Peyer's patch (tissue), 4 donors: Measurements from ENCODE around the gene RANBP1. TPM values are rescaled to one million over a fixed set of nuclear protein-coding genes. Genes with fewer than 3 reads are reported as not detected.

Experiments
- DNase-seq, 3 donors: peaks; one replicate each; pipeline ENCODE4 v3.0.0-alpha.2; 2017 to 2019
- H3K27ac ChIP-seq, 4 donors: fragments of 200-600 bp; sonication (generic); one replicate each; pipeline ENCODE4 v1.5.1; 2016 to 2019
- H3K27me3 ChIP-seq, 2 donors: fragments of 200-600 bp; sonication (generic); one replicate each; pipeline ENCODE4 v1.5.1; 2019
- H3K36me3 ChIP-seq, 3 donors: fragments of 200-600 bp; sonication (generic); one replicate each; pipeline ENCODE4 v1.5.1; 2016 to 2019
- H3K4me1 ChIP-seq, 4 donors: fragments of 200-600 bp; sonication (generic); one replicate each; pipeline ENCODE4 v1.5.1; 2016 to 2019
- H3K4me3 ChIP-seq, 4 donors: fragments of 200-600 bp; sonication (generic); 1 replicate in 3 of 4; 2 replicates in 1 of 4; pipeline ENCODE4 v1.5.1; 2016 to 2019; ENCODE audit warnings: mild to moderate bottlenecking in 1 of 4
- H3K9me3 ChIP-seq, 4 donors: fragments of 200-600 bp; sonication (generic); one replicate each; pipeline ENCODE4 v1.5.1; 2016 to 2019; ENCODE audit warnings: mild to moderate bottlenecking in 1 of 4
- CTCF ChIP-seq, 6 experiments: fragments of 450-650 bp in 4 of 6; fragments of 200-600 bp in 2 of 6; sonication (generic) in 1 of 6; IDR thresholded peaks; one replicate each; pipeline ENCODE4 v1.5.1; 2017 to 2019; ENCODE audit warnings: antibody characterized with exemption in 6 of 6, mild to moderate bottlenecking in 3 of 6, moderate library complexity in 1 of 6
- POLR2A ChIP-seq, 2 donors: fragments of 450-650 bp; IDR thresholded peaks; one replicate each; pipeline ENCODE4 v1.5.1; 2017; ENCODE audit warnings: antibody characterized with exemption in 2 of 2, mild to moderate bottlenecking in 2 of 2, moderate library complexity in 2 of 2
- total RNA-seq, 4 donors: library from RNA; depleted of rRNA; stranded (reverse); fragments of >200 nt; gene quantifications; one replicate each; pipeline ENCODE4 v1.1.0, GENCODE V29; 2016

RANBP1 gene
- total RNA-seq, 4 donors from 2014 or later, result 103 to 203 (median 163) TPM

- Histone ChIP-seq H3K9me3 (no peaks in the 10 kb centered on the region), H3K4me1 (peaks cover 0 to 21% (median 0%) of the 10 kb centered on the region in 4 donors), H3K4me3 (no peak overlapping the region), H3K36me3 (peaks cover 0 to 70% (median 0%) of the 10 kb centered on the region in 3 donors), H3K27me3 (no peaks in the 10 kb centered on the region), H3K27ac (no peak overlapping the region)
- TF ChIP-seq POLR2A (IDR thresholded peaks at IDR 0.05), result no peak
- TF ChIP-seq CTCF (IDR thresholded peaks at IDR 0.05), result no peak
- no peak for DNase-seq
These were observed 28.3 kb upstream of the RANBP1 start for GRCh38 chr22:20087319-20088262.

- DNase-seq, result no peak
- H3K36me3 ChIP-seq, result peaks cover 0 to 77% (median 0%) of the 10 kb centered on the region in 3 donors
These were observed 27.6 kb upstream of the RANBP1 start for GRCh38 chr22:20088263-20088648.

GRCh38 chr22:20089226-20089976, 26.5 kb upstream of the RANBP1 start:
- H3K27me3 ChIP-seq, result no peaks in the 10 kb centered on the region
- peaks cover 0 to 7% (median 0%) of the 10 kb centered on the region in 4 donors for H3K4me1 ChIP-seq
- TF ChIP-seq CTCF (IDR thresholded peaks at IDR 0.05), result no peak
- no peak for TF ChIP-seq POLR2A (IDR thresholded peaks at IDR 0.05)
- no peaks in the 10 kb centered on the region for H3K9me3 ChIP-seq
- no peak overlapping the region for H3K27ac ChIP-seq
- H3K4me3 ChIP-seq, result no peak overlapping the region
- H3K36me3 ChIP-seq, result peaks cover 0 to 88% (median 0%) of the 10 kb centered on the region in 3 donors
- DNase-seq, result no peak

More at GRCh38 chr22:20088263-20088648, 27.6 kb upstream of the RANBP1 start:
- Histone ChIP-seq H3K4me3 (no peak overlapping the region), H3K9me3 (no peaks in the 10 kb centered on the region), H3K27me3 (no peaks in the 10 kb centered on the region), H3K27ac (no peak overlapping the region), H3K4me1 (peaks cover 0 to 14% (median 0%) of the 10 kb centered on the region in 4 donors)
- TF ChIP-seq CTCF (IDR thresholded peaks at IDR 0.05), result no peak
- TF ChIP-seq POLR2A (IDR thresholded peaks at IDR 0.05), result no peak

- H3K4me1 ChIP-seq, result no peaks in the 10 kb centered on the region
- H3K4me3 ChIP-seq, result no peak overlapping the region
- no peaks in the 10 kb centered on the region for H3K27me3 ChIP-seq
- DNase-seq, result no peak
- peaks cover 0 to 96% (median 0%) of the 10 kb centered on the region in 3 donors for H3K36me3 ChIP-seq
- H3K9me3 ChIP-seq, result no peaks in the 10 kb centered on the region
- H3K27ac ChIP-seq, result no peak overlapping the region
- TF ChIP-seq POLR2A (IDR thresholded peaks at IDR 0.05), result no peak
- no peak for TF ChIP-seq CTCF (IDR thresholded peaks at IDR 0.05)
These were observed 25.8 kb upstream of the RANBP1 start for GRCh38 chr22:20089977-20090729.

- peaks cover 0 to 99% (median 0%) of the 10 kb centered on the region in 3 donors for H3K36me3 ChIP-seq
- H3K27ac ChIP-seq, result no peak overlapping the region
- TF ChIP-seq POLR2A (IDR thresholded peaks at IDR 0.05), result no peak
- no peak for TF ChIP-seq CTCF (IDR thresholded peaks at IDR 0.05)
- H3K9me3 ChIP-seq, result no peaks in the 10 kb centered on the region
- H3K4me1 ChIP-seq, result no peaks in the 10 kb centered on the region
- H3K27me3 ChIP-seq, result no peaks in the 10 kb centered on the region
- no peak for DNase-seq
- no peak overlapping the region for H3K4me3 ChIP-seq
These were observed 25.1 kb upstream of the RANBP1 start for GRCh38 chr22:20090730-20091240.
